Kidney (tissue), 14 donors: Measurements from ENCODE around the gene SNX6. TPM values are rescaled to one million over a fixed set of nuclear protein-coding genes. Genes with fewer than 3 reads are reported as not detected.

ENCODE experiments used
- DNase-seq, 5 donors: peaks; one replicate each; pipeline ENCODE4 v3.0.0-alpha.2; 2013 to 2020
- FAIRE-seq: peaks from 2 replicates; lab custom pipeline; 2012; peaks lifted over from hg19 to GRCh38; lab: Jason Lieb, UNC
- H3K27ac ChIP-seq, 2 donors: one replicate each; pipeline ENCODE4 v1.7.0; 2013; ENCODE audit warnings: low read depth in 2 of 2, low read length in 2 of 2, inconsistent platforms in 1 of 2
- H3K27me3 ChIP-seq: one replicate; pipeline ENCODE4 v1.7.1; 2013; ENCODE audit warnings: low read length, inconsistent platforms; ENCODE audit not compliant: control insufficient read depth, insufficient read depth
- H3K36me3 ChIP-seq, 3 donors: one replicate each; pipeline versions ENCODE4 v1.7.0 to v1.7.1; 2013; ENCODE audit warnings: low read length in 3 of 3, control low read depth in 1 of 3, inconsistent platforms in 1 of 3; ENCODE audit not compliant: insufficient read depth in 3 of 3, control insufficient read depth in 2 of 3
- H3K4me1 ChIP-seq, 3 donors: one replicate each; pipeline versions ENCODE4 v1.7.0 to v1.7.1; 2013; ENCODE audit warnings: low read length in 3 of 3, inconsistent platforms in 1 of 3, low read depth in 1 of 3; ENCODE audit not compliant: control insufficient read depth in 2 of 3, insufficient read depth in 2 of 3
- H3K4me3 ChIP-seq, 3 donors: one replicate each; pipeline versions ENCODE4 v1.7.0 to v1.8.1; 2013; ENCODE audit warnings: low read length in 3 of 3, control low read depth in 1 of 3, inconsistent platforms in 1 of 3
- H3K9ac ChIP-seq, 3 donors: one replicate each; pipeline versions ENCODE4 v1.7.0 to v1.7.1; 2013; ENCODE audit warnings: low read length in 3 of 3, control low read depth in 1 of 3, inconsistent platforms in 1 of 3
- H3K9me3 ChIP-seq, 3 donors: one replicate each; pipeline versions ENCODE4 v1.7.0 to v1.7.1; 2013; ENCODE audit warnings: low read length in 3 of 3, control low read depth in 1 of 3, inconsistent platforms in 1 of 3; ENCODE audit not compliant: control insufficient read depth in 2 of 3, insufficient read depth in 1 of 3
- intact Hi-C: fragments of 100-400 bp; cut with DNase I; formaldehyde crosslinking; loops from one replicate; pipeline ENCODE4 v1.11.1; 2022
- polyA plus RNA-seq: library from polyadenylated mRNA; stranded (reverse); fragments of 350-450 nt; fragmentation: Illumina TruSeq; extraction: RNeasy Lipid Tissue Mini Kit (QIAGEN cat#74804); gene quantifications from one replicate; pipeline ENCODE4 v1.2.3, GENCODE V29; 2014; ENCODE audit warnings: low read depth, low replicate concordance; ENCODE audit not compliant: insufficient read depth
- total RNA-seq: library from RNA; stranded (reverse); fragmentation: NEBNext Ultra II Directional; extraction: Animal tissue kit (Norgen Biotek cat#: 25700); gene quantifications from one replicate; pipeline ENCODE4 v1.2.1, GENCODE V29; 2021
- TF ChIP-seq, protein P1 (sequence below): IDR thresholded peaks from 3 replicates; pipeline ENCODE4 v1.5.1; 2012; ENCODE audit warnings: mild to moderate bottlenecking, moderate library complexity, borderline replicate concordance; ENCODE audit not compliant: insufficient read depth; ENCODE audit errors: extremely low read depth
- donor health status: control.
- donor health status: control.
- donor health status: control.
- donor health status: control.
- donor health status: control.
- donor health status: DM: yes; HTN: yes; CAD: no.
- donor health status: Normal renal cell carcinoma (clear cell type).

Gene SNX6
- total and polyA plus RNA-seq, 2 donors from 2014 or later: 46.1 to 83.2 TPM

- no peak overlapping the region for H3K4me3 ChIP-seq
- H3K36me3 ChIP-seq: no peaks in the 10 kb centered on the region
- DNase-seq: no peak
- TF ChIP-seq, protein P1, sequence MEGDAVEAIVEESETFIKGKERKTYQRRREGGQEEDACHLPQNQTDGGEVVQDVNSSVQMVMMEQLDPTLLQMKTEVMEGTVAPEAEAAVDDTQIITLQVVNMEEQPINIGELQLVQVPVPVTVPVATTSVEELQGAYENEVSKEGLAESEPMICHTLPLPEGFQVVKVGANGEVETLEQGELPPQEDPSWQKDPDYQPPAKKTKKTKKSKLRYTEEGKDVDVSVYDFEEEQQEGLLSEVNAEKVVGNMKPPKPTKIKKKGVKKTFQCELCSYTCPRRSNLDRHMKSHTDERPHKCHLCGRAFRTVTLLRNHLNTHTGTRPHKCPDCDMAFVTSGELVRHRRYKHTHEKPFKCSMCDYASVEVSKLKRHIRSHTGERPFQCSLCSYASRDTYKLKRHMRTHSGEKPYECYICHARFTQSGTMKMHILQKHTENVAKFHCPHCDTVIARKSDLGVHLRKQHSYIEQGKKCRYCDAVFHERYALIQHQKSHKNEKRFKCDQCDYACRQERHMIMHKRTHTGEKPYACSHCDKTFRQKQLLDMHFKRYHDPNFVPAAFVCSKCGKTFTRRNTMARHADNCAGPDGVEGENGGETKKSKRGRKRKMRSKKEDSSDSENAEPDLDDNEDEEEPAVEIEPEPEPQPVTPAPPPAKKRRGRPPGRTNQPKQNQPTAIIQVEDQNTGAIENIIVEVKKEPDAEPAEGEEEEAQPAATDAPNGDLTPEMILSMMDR: no peak
- no peak overlapping the region for H3K9ac ChIP-seq
- H3K9me3 ChIP-seq: no peaks in the 10 kb centered on the region
- no peaks in the 10 kb centered on the region for H3K27me3 ChIP-seq
- no peak for FAIRE-seq
- H3K4me1 ChIP-seq: peaks cover 0 to 3% (median 0%) of the 10 kb centered on the region in 3 donors
- H3K27ac ChIP-seq: no peak overlapping the region
- intact Hi-C loops: no loop called here
Observed at GRCh38 chr14:34632411-34632978, 2.5 kb upstream of the SNX6 start.

DNA sequence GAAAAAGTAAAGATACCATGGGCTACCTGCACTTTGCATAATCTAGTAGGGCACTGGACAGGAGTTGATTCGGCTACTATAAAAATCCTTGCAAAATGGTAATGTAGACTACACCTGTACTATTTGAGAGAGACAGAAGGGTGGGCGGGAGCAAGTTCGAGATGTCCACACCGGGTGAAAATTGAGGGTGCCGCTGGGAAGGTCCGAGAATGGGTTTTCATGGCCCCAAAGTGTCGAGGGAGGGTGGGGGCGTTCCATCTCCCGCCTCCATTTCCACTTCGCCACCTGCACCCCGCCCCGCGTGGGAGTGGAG is 648 bp downstream of the SNX6 start:
- DNase-seq: no peak
- no peaks in the 10 kb centered on the region for H3K27me3 ChIP-seq
- peak overlapping the region; percentile 57 to 94 (median 72) for H3K9ac ChIP-seq
- peaks cover 0 to 3% (median 0%) of the 10 kb centered on the region in 3 donors for H3K4me1 ChIP-seq
- FAIRE-seq: no peak
- H3K4me3 ChIP-seq: peak overlapping the region; percentile 52 to 87 (median 82)
- H3K36me3 ChIP-seq: no peaks in the 10 kb centered on the region
- H3K9me3 ChIP-seq: no peaks in the 10 kb centered on the region
- intact Hi-C loops: no loop called here
- H3K27ac ChIP-seq: peak overlapping the region; percentile 82 to 91
- TF ChIP-seq, protein P1: no peak

DNA sequence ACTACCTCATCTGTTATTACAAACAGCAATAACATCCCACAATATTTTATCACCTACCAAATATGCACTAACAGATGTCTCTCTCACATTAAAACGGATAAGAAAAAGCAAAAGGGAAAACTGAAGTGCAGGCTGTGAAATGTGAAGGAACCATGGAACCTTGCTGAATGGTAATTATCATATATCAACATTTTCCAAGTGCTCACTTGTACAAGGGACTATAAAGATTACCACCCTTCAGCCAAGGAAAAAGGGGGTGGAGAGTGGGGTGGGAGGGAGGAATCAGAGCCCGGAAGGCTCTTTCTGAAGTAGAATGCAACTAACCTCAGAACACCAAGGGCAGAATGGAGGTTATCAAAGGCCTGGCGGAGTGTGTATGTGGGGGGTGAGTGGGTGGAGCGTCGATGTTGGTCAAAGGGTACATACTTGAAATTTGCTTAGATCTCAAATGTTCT is 1.2 kb downstream of the SNX6 start:
- TF ChIP-seq, protein P1: no peak
- H3K4me3 ChIP-seq: peak overlapping the region; percentile 52 to 87 (median 82)
- no peaks in the 10 kb centered on the region for H3K36me3 ChIP-seq
- H3K27ac ChIP-seq: no peak overlapping the region
- peak in 3 of 5 donors; percentile 14 to 46 (median 31) for DNase-seq
- intact Hi-C loops: no loop called here
- H3K9ac ChIP-seq: peak overlapping the region in 1 of 3 donors; percentile 72
- FAIRE-seq: no peak
- H3K9me3 ChIP-seq: no peaks in the 10 kb centered on the region
- H3K27me3 ChIP-seq: no peaks in the 10 kb centered on the region
- H3K4me1 ChIP-seq: peaks cover 0 to 3% (median 0%) of the 10 kb centered on the region in 3 donors

GRCh38 chr14:34623506-34623905 is 6.4 kb downstream of the SNX6 start:
- intact Hi-C loops: no loop called here
- TF ChIP-seq, protein P1: no peak
- no peak overlapping the region for H3K27ac ChIP-seq
- no peak for FAIRE-seq
- H3K9me3 ChIP-seq: no peaks in the 10 kb centered on the region
- no peaks in the 10 kb centered on the region for H3K4me1 ChIP-seq
- peaks cover 3 to 6% (median 4%) of the 10 kb centered on the region in 3 donors for H3K36me3 ChIP-seq
- H3K27me3 ChIP-seq: no peaks in the 10 kb centered on the region
- H3K9ac ChIP-seq: no peak overlapping the region
- DNase-seq: no peak
- H3K4me3 ChIP-seq: no peak overlapping the region
